BLaER1 treated with 17β-estradiol and CSF1 and Interleukin-3, amounts not matched to agents 10 nM and 100 nM (cell line): ENCODE data around the gene SUN2.

Experiments
- H3K27ac ChIP-seq, 11 experiments: shearing (Covaris generic); formaldehyde crosslinking; 2 replicates each; pipeline ENCODE4 v1.8.1; 2022
- H3K27me3 ChIP-seq, 11 experiments: shearing (Covaris generic); formaldehyde crosslinking; 2 replicates each; pipeline ENCODE4 v1.8.1; 2022
- H3K36me3 ChIP-seq, 11 experiments: shearing (Covaris generic); formaldehyde crosslinking; 2 replicates each; pipeline ENCODE4 v1.8.1; 2022
- H3K4me1 ChIP-seq, 10 experiments: shearing (Covaris generic); formaldehyde crosslinking; 2 replicates each; pipeline ENCODE4 v1.8.1; 2022
- H3K4me2 ChIP-seq, 11 experiments: shearing (Covaris generic); formaldehyde crosslinking; 2 replicates each; pipeline ENCODE4 v1.8.1; 2022
- H3K4me3 ChIP-seq, 10 experiments: shearing (Covaris generic); formaldehyde crosslinking; 2 replicates each; pipeline ENCODE4 v1.8.1; 2022
- H3K9ac ChIP-seq, 11 experiments: shearing (Covaris generic); formaldehyde crosslinking; 2 replicates each; pipeline ENCODE4 v1.8.1; 2022
- H3K9me3 ChIP-seq, 11 experiments: shearing (Covaris generic); formaldehyde crosslinking; replicated peaks in 1 of 11; 2 replicates each; pipeline ENCODE4 v1.8.1; 2022
- H4K20me1 ChIP-seq, 11 experiments: shearing (Covaris generic); formaldehyde crosslinking; 2 replicates each; pipeline ENCODE4 v1.8.1; 2022
- Cebpa-rat ChIP-seq, 11 experiments: shearing (Covaris generic); IDR thresholded peaks; 2 replicates each; pipeline ENCODE4 v1.8.1; 2022

SUN2 gene

DNA sequence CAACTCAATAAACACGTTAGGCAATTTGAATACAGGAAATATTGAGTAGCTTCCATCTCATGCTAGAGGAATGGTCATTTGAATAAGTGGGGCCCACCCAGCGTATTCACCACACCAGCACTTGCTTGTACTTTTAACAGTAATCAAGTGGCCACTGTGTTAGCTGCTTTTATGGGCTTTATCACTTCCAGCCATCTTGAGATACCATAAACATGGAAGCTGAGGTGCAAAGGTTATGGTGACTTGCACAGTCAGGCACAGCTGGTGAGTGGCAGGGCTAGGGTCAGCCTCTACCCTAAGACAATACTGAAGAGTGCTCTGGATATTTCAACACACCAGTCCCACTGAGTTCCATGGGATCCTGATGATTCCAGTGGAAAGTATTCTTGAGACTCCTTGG, 61.7 kb downstream of the SUN2 start:
- Histone ChIP-seq H3K36me3 (peaks cover 28 to 82% (median 59%) of the 10 kb centered on the region in 11 experiments), H3K4me2 (peak overlapping the region in 2 of 11 experiments; percentile 30 to 31; a peak in 3 of 22 replicates), H3K9ac (no peak overlapping the region), H3K27me3 (no peaks in the 10 kb centered on the region), H4K20me1 (peaks cover 16 to 89% (median 43%) of the 10 kb centered on the region in 11 experiments; a peak in 18 of 22 replicates), H3K27ac (no peak overlapping the region), H3K4me1 (peaks cover 26 to 62% (median 31%) of the 10 kb centered on the region in 10 experiments), H3K4me3 (no peak overlapping the region), H3K9me3 (no peaks in the 10 kb centered on the region)
- no peak for TF ChIP-seq Cebpa-rat (IDR thresholded peaks at IDR 0.05)

DNA sequence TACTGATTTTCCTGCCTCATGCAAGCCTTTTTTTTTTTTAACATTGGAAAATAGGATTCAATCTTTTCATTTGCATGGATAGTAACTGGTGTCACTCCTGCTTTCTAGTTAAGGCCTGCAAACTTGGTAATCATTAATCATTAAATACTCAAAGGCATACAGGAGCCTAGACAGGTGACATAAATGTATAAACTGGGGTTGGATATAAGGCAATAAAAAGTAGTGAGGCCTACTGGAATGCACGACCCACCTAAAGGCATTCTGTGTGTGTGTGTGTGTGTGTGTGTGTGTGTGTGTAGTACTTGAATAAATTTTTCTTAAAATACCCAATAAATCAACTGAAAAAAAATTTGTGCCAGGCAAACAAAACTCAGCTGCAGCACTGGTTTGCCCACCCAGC, 66.1 kb downstream of the SUN2 start:
- Histone ChIP-seq H3K4me2 (no peak overlapping the region), H3K36me3 (peaks cover 61 to 100% (median 94%) of the 10 kb centered on the region in 11 experiments), H3K27ac (no peak overlapping the region), H4K20me1 (peaks cover 16 to 78% (median 38%) of the 10 kb centered on the region in 11 experiments; a peak in 18 of 22 replicates), H3K4me1 (peaks cover 0 to 18% (median 0%) of the 10 kb centered on the region in 10 experiments; a peak in 6 of 20 replicates), H3K9ac (no peak overlapping the region), H3K9me3 (no peaks in the 10 kb centered on the region), H3K4me3 (no peak overlapping the region), H3K27me3 (no peaks in the 10 kb centered on the region)
- no peak for TF ChIP-seq Cebpa-rat (IDR thresholded peaks at IDR 0.05)

DNA sequence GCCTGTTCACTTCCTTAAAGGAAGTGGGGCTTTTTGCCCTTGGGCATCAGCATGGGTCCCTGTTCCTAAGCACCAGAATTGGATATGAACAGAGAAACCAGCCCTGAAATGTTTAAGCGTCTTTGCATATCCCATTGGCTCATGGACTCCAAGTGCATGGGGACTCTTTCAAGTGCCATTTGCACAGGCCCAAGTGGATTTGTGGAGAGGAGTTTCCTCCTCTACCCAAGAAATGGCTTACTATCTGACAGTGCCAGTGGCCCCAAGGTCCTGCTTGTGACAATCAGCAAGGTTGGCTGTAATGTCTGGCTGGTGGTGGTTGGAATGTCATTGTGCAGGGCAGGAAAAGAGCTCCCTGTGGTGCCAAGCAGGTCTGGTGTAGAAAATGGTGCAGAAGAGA, 70.0 kb downstream of the SUN2 start:
- Histone ChIP-seq H3K9me3 (peaks cover 0 to 4% (median 0%) of the 10 kb centered on the region in 11 experiments; a peak in 3 of 22 replicates), H4K20me1 (peaks cover 0 to 60% (median 21%) of the 10 kb centered on the region in 11 experiments; a peak in 18 of 22 replicates), H3K36me3 (peaks cover 72 to 82% (median 77%) of the 10 kb centered on the region in 11 experiments), H3K27me3 (no peaks in the 10 kb centered on the region), H3K27ac (no peak overlapping the region), H3K9ac (no peak overlapping the region), H3K4me2 (no peak overlapping the region), H3K4me1 (peaks cover 5 to 19% (median 13%) of the 10 kb centered on the region in 10 experiments; a peak in 17 of 20 replicates), H3K4me3 (no peak overlapping the region)
- TF ChIP-seq Cebpa-rat (IDR thresholded peaks at IDR 0.05), result no peak

DNA sequence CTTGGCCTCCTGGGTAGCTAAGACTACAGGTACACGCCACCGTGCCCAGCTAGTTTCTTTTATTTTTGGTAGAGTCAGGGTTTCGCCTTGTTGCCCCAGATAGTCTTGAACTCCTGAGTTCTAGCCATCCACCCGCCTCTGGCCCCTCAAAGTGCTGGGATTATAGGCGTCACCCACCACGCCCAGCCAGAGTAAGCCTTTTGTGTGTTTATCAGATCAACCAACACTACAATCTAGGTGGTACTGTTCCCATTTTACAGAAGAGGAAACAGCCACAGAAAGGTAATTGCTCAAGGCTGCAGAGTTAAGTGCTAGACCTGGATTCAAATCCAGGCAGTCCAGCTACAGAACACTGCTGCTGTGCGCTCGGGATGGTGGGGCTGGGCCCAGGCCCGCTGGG, 70.9 kb downstream of the SUN2 start:
- Histone ChIP-seq H3K4me1 (peaks cover 5 to 19% (median 13%) of the 10 kb centered on the region in 10 experiments; a peak in 17 of 20 replicates), H3K9ac (no peak overlapping the region), H3K36me3 (peaks cover 64 to 73% (median 69%) of the 10 kb centered on the region in 11 experiments), H3K4me2 (no peak overlapping the region), H3K9me3 (peaks cover 0 to 4% (median 0%) of the 10 kb centered on the region in 11 experiments; a peak in 3 of 22 replicates), H3K27me3 (no peaks in the 10 kb centered on the region), H4K20me1 (peaks cover 0 to 53% (median 16%) of the 10 kb centered on the region in 11 experiments; a peak in 16 of 22 replicates), H3K27ac (no peak overlapping the region), H3K4me3 (no peak overlapping the region)
- no peak for TF ChIP-seq Cebpa-rat (IDR thresholded peaks at IDR 0.05)
